Loucy (cell line): ENCODE data around the gene STMN3.

ENCODE experiments used
- H2AFZ ChIP-seq: fragments of 200-600 bp; sonication (generic); 2 replicates; pipeline ENCODE4 v1.6.0; 2016; ENCODE audit warnings: antibody characterized with exemption, mild to moderate bottlenecking, low read length, moderate library complexity
- H3F3A ChIP-seq: fragments of 200-600 bp; 2 replicates; pipeline ENCODE4 v1.6.0; 2016; ENCODE audit warnings: antibody characterized with exemption, low read depth, mild to moderate bottlenecking
- H3K27me3 ChIP-seq: fragments of 200-600 bp; sonication (generic); 2 replicates; pipeline ENCODE4 v1.6.1; 2014; ENCODE audit warnings: low read length, mild to moderate bottlenecking; ENCODE audit not compliant: insufficient read depth, poor library complexity, severe bottlenecking
- H3K36me3 ChIP-seq: fragments of 200-600 bp; sonication (generic); 2 replicates; pipeline ENCODE4 v1.6.1; 2016; ENCODE audit warnings: low read length; ENCODE audit not compliant: insufficient read depth
- H3K4me1 ChIP-seq: fragments of 200-600 bp; sonication (generic); 2 replicates; pipeline ENCODE4 v1.5.1; 2014; ENCODE audit warnings: low read length, mild to moderate bottlenecking; ENCODE audit not compliant: insufficient read depth, poor library complexity, severe bottlenecking
- H3K4me2 ChIP-seq: fragments of 200-600 bp; sonication (generic); 2 replicates; pipeline ENCODE4 v1.6.0; 2014; ENCODE audit warnings: antibody characterized with exemption, low read length, low read depth, mild to moderate bottlenecking; ENCODE audit not compliant: poor library complexity, severe bottlenecking
- H3K4me3 ChIP-seq: fragments of 200-600 bp; sonication (generic); 2 replicates; pipeline ENCODE4 v1.5.1; 2014; ENCODE audit warnings: low read length, mild to moderate bottlenecking, mixed read lengths; ENCODE audit not compliant: poor library complexity, severe bottlenecking
- H3K79me2 ChIP-seq: fragments of 200-600 bp; sonication (generic); 2 replicates; pipeline ENCODE4 v1.6.1; 2014; ENCODE audit warnings: low read length; ENCODE audit not compliant: insufficient read depth
- H3K9ac ChIP-seq: fragments of 200-600 bp; sonication (generic); 2 replicates; pipeline ENCODE4 v1.6.0; 2014; ENCODE audit warnings: mild to moderate bottlenecking, low read depth, low read length, moderate library complexity; ENCODE audit not compliant: poor library complexity, severe bottlenecking
- H3K9me2 ChIP-seq: fragments of 200-600 bp; sonication (generic); replicated peaks from 2 replicates; pipeline ENCODE4 v1.6.1; 2016; ENCODE audit warnings: low read depth, low read length, mixed read lengths
- H3K9me3 ChIP-seq: fragments of 200-600 bp; sonication (generic); 2 replicates; pipeline ENCODE4 v1.6.1; 2014; ENCODE audit warnings: mild to moderate bottlenecking, antibody characterized with exemption, low read length, low read depth; ENCODE audit not compliant: insufficient read depth
- H4K20me1 ChIP-seq: fragments of 200-600 bp; sonication (generic); 2 replicates; pipeline ENCODE4 v1.6.0; 2014; ENCODE audit warnings: antibody characterized with exemption, low read length, mild to moderate bottlenecking; ENCODE audit not compliant: insufficient read depth, poor library complexity, severe bottlenecking
- CTCF ChIP-seq: fragments of 200-600 bp; sonication (generic); conservative IDR thresholded peaks from 2 replicates; pipeline ENCODE4 v1.5.1; 2014; ENCODE audit warnings: mild to moderate bottlenecking, antibody characterized with exemption, low read length
- EZH2phosphoT487 ChIP-seq: fragments of 200-600 bp; IDR thresholded peaks from 2 replicates; pipeline ENCODE4 v1.6.1; 2018; ENCODE audit warnings: antibody characterized with exemption, mild to moderate bottlenecking, moderate library complexity, borderline replicate concordance

The STMN3 gene

GRCh38 chr20:63622732-63623131 lies 30.5 kb downstream of the STMN3 start:
- Histone ChIP-seq H4K20me1 (peaks cover 3% of the 10 kb centered on the region), H3K9me2 (no peaks in the 10 kb centered on the region), H3K79me2 (peaks cover 81% of the 10 kb centered on the region), H3K27me3 (no peaks in the 10 kb centered on the region), H3K9me3 (no peaks in the 10 kb centered on the region), H2AFZ (no peak overlapping the region), H3K4me2 (peak overlapping the region; percentile 0), H3K4me3 (no peak overlapping the region), H3K4me1 (peaks cover 37% of the 10 kb centered on the region), H3F3A (peaks cover 4% of the 10 kb centered on the region; the same call in 1 of the 2 replicates), H3K9ac (peak overlapping the region; percentile 21), H3K36me3 (peaks cover 16% of the 10 kb centered on the region; the same call in 1 of the 2 replicates)
- TF ChIP-seq EZH2phosphoT487 (no peak), CTCF (no peak)

DNA sequence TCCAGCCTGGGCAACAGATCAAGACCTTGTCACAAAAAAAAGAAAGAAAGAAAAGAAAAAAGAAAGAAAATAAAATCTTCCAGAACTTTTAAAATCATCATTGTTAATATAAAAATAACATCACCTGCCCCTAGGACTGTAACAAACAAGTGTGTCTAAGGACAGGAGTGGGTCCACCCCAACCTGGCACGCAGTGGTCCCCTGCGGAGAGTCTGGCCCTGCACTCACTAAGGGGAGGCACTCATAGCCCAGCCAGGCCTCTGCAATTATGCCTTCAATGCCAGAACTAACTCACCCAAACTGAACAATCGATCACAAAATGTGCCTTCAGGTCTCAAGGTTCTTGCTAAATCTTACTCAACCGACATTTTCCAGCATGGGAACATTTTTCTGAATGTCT lies 31.1 kb downstream of the STMN3 start:
- Histone ChIP-seq H4K20me1 (peaks cover 3% of the 10 kb centered on the region), H3K4me2 (peak overlapping the region; percentile 0), H3K79me2 (peaks cover 75% of the 10 kb centered on the region), H3K36me3 (peaks cover 19% of the 10 kb centered on the region; the same call in 1 of the 2 replicates), H3K9me2 (no peaks in the 10 kb centered on the region), H3K4me3 (no peak overlapping the region), H3K9me3 (no peaks in the 10 kb centered on the region), H2AFZ (no peak overlapping the region), H3K4me1 (peaks cover 37% of the 10 kb centered on the region), H3K27me3 (no peaks in the 10 kb centered on the region), H3F3A (peaks cover 4% of the 10 kb centered on the region; the same call in 1 of the 2 replicates), H3K9ac (no peak overlapping the region)
- TF ChIP-seq CTCF (no peak), EZH2phosphoT487 (no peak)

DNA sequence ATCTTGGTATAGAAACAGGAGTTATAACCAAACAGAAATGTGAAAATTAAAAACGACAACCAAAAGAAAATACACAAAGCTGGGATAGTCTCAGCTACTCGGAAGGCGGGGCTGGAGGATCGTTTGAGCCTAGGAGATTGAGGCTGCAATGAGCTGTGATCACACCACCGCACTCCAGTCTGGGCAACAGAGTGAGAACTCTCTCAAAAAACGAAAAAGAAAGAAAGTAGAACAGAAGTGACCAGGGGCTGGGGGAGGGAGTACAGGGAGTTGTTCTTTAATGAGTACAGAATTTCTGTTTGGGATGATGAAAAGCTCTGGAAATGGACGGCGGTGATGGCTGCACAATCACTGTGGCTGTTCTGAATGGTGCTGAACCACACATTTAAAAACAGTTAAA lies 32.2 kb downstream of the STMN3 start:
- Histone ChIP-seq H3K4me3 (no peak overlapping the region), H3K27me3 (no peaks in the 10 kb centered on the region), H3K36me3 (peaks cover 28% of the 10 kb centered on the region; the same call in 1 of the 2 replicates), H3K9me2 (no peaks in the 10 kb centered on the region), H3K4me2 (no peak overlapping the region), H3F3A (peaks cover 4% of the 10 kb centered on the region; the same call in 1 of the 2 replicates), H3K9ac (peak overlapping the region; percentile 43), H3K9me3 (no peaks in the 10 kb centered on the region), H3K79me2 (peaks cover 70% of the 10 kb centered on the region), H3K4me1 (peaks cover 34% of the 10 kb centered on the region), H4K20me1 (peaks cover 3% of the 10 kb centered on the region), H2AFZ (no peak overlapping the region)
- TF ChIP-seq EZH2phosphoT487, result no peak

GRCh38 chr20:63619505-63619904 lies 33.7 kb downstream of the STMN3 start:
- Histone ChIP-seq H4K20me1 (peaks cover 3% of the 10 kb centered on the region), H3K9me2 (no peaks in the 10 kb centered on the region), H3K4me3 (no peak overlapping the region), H3K4me1 (peaks cover 22% of the 10 kb centered on the region), H2AFZ (no peak overlapping the region), H3K9ac (no peak overlapping the region), H3K9me3 (no peaks in the 10 kb centered on the region; the same call in 1 of the 2 replicates), H3F3A (no peaks in the 10 kb centered on the region), H3K27me3 (no peaks in the 10 kb centered on the region), H3K79me2 (peaks cover 55% of the 10 kb centered on the region), H3K4me2 (no peak overlapping the region), H3K36me3 (peaks cover 37% of the 10 kb centered on the region; the same call in 1 of the 2 replicates)
- TF ChIP-seq CTCF, result no peak
- TF ChIP-seq EZH2phosphoT487, result no peak
